Skeletal muscle satellite cell (primary cell): ENCODE data around the gene TSPAN18.

Source experiments
- H3K27me3 ChIP-seq: 2 replicates; pipeline ENCODE4 v1.7.0; 2013; ENCODE audit warnings: low read length; ENCODE audit not compliant: control insufficient read depth, insufficient read depth
- H3K36me3 ChIP-seq: 2 replicates; pipeline ENCODE4 v1.7.0; 2013; ENCODE audit warnings: mild to moderate bottlenecking, control low read depth, low read length; ENCODE audit not compliant: insufficient read depth
- H3K4me1 ChIP-seq: 2 replicates; pipeline ENCODE4 v1.7.0; 2013; ENCODE audit warnings: low read length; ENCODE audit not compliant: control insufficient read depth, insufficient read depth
- H3K4me2 ChIP-seq: 2 replicates; pipeline ENCODE4 v1.7.0; 2013; ENCODE audit warnings: mild to moderate bottlenecking, low read length
- H3K4me3 ChIP-seq: 2 replicates; pipeline ENCODE4 v1.7.0; 2013; ENCODE audit warnings: low read length
- H3K9ac ChIP-seq: 2 replicates; pipeline ENCODE4 v1.7.0; 2013; ENCODE audit warnings: mild to moderate bottlenecking, low read depth, low read length, moderate library complexity
- H3K9me3 ChIP-seq: replicated peaks from 2 replicates; pipeline ENCODE4 v1.7.0; 2013; ENCODE audit warnings: mild to moderate bottlenecking, control low read depth, low read length

TSPAN18 gene

DNA sequence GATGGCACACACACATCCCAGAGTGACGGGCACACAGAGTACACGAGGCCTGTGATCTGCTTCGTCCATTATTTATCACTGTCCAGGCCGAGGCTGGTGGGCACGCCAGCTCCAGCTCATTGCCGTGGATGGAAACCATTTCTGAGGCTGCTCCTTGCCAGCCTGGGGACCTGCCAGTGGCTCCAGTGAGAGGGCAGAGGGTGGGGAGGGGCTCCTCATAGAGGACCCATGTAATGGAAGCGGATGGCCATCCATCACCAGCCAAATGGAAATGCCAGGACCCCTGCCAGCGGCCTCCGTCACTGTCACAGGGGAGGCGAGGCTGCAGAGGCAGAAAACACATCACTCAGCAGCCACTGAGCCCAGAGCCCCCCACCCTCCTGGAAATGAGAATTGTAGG is 188.2 kb downstream of the TSPAN18 start:
- Histone ChIP-seq H3K36me3 (no peaks in the 10 kb centered on the region), H3K9me3 (no peaks in the 10 kb centered on the region), H3K4me3 (no peak overlapping the region), H3K9ac (no peak overlapping the region), H3K27me3 (peaks cover 41% of the 10 kb centered on the region), H3K4me1 (no peaks in the 10 kb centered on the region), H3K4me2 (no peak overlapping the region)

DNA sequence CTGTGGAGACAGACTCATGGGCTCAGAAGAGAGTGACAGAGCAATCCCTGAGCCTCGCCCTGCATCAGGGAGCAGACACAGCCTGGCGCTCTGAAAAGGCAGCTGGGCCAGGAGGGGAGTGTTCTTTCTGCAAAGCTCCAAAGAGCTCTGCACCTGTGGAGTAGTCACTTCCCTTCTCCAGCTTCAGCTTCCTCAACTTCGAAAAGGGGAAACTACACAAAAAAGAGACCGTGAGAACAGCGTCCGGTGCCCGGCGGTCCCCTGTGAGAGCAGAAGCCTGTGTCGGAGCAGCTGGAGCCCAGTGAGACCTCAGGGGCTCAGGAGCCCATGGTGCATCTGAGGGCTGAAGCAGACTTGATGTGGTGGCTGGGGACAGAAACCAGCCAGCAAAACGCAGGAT is 188.9 kb downstream of the TSPAN18 start:
- Histone ChIP-seq H3K4me3 (no peak overlapping the region), H3K9me3 (no peaks in the 10 kb centered on the region)

DNA sequence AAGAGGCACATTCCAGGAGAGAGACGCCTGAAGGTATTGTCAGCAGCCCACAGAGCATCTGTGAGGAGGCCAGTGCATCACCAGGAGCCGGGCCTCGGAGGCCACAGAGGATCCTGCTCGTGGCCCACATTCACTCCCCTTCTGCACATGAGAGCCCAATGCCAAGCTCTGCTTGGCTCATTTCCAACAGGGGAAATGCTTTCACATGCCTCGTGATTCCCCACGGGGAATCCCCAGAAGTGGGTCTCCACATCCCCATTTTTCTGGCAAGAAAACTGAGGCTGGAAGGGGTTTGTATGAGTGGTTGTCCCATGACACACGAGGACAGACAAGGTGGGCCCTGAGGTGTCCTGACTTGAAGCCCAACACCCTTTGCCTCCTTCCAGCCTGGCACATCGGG is 189.6 kb downstream of the TSPAN18 start:
- peaks cover 46% of the 10 kb centered on the region for H3K27me3 ChIP-seq

More for the DNA sequence above, 188.9 kb downstream of the TSPAN18 start:
- H3K4me2 ChIP-seq, result no peak overlapping the region
- no peaks in the 10 kb centered on the region for H3K36me3 ChIP-seq
- peaks cover 43% of the 10 kb centered on the region for H3K27me3 ChIP-seq
- no peaks in the 10 kb centered on the region for H3K4me1 ChIP-seq
- no peak overlapping the region for H3K9ac ChIP-seq

DNA sequence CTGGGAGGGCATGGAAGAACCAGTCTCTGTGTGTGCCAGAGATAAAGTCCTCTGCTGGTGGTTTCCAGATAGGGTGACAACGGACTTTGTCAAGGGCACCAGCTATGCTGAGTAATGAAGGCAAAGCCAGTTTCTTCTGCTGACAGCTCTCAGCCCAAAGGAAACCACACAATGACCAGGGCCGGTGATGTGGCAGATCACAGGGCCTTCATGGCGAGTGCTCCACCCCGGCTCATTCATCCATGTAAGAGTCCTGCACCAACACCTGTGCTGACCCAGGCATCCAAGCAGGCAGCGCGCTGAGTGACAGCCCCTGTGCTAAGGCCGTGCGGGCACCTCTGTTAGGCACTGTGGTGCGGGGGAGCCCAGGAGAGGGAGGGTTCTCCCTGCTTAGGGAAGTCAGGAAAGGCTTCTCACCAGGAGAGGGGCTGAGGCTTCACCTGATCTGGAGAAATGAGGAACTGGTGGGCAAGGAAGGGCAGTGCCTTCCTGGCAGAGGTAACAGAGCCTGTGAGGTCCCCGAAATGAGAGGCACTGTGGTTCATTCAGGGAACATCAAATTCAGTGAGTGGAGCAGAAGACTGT is 190.1 kb downstream of the TSPAN18 start:
- Histone ChIP-seq H3K9me3 (no peaks in the 10 kb centered on the region), H3K4me1 (no peaks in the 10 kb centered on the region), H3K9ac (no peak overlapping the region), H3K27me3 (peaks cover 51% of the 10 kb centered on the region), H3K36me3 (no peaks in the 10 kb centered on the region), H3K4me2 (no peak overlapping the region), H3K4me3 (no peak overlapping the region)

More for the DNA sequence above, 189.6 kb downstream of the TSPAN18 start:
- Histone ChIP-seq H3K4me3 (no peak overlapping the region), H3K4me2 (no peak overlapping the region), H3K36me3 (no peaks in the 10 kb centered on the region), H3K9ac (no peak overlapping the region), H3K9me3 (no peaks in the 10 kb centered on the region), H3K4me1 (no peaks in the 10 kb centered on the region)

DNA sequence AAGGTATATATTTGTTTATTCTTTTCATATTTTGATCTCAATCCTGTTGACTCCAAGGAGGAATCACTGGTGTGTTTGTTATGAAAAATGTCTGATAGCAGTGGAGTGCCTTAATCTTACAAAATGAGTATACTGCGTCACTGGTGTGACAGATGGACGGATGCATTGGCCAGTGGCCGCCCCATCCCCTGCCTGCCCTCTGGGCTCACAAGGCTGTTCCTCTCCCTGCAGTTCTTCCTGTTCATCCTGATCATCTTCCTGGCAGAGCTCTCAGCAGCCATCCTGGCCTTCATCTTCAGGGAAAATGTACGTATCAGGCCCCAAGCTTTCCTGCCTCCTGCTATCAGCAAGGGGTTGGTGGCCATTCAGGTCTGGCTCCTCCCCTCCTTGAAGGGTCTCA is 191.0 kb downstream of the TSPAN18 start:
- Histone ChIP-seq H3K9me3 (no peaks in the 10 kb centered on the region), H3K4me1 (no peaks in the 10 kb centered on the region), H3K4me3 (no peak overlapping the region), H3K27me3 (peaks cover 50% of the 10 kb centered on the region), H3K36me3 (no peaks in the 10 kb centered on the region), H3K9ac (no peak overlapping the region), H3K4me2 (no peak overlapping the region)

DNA sequence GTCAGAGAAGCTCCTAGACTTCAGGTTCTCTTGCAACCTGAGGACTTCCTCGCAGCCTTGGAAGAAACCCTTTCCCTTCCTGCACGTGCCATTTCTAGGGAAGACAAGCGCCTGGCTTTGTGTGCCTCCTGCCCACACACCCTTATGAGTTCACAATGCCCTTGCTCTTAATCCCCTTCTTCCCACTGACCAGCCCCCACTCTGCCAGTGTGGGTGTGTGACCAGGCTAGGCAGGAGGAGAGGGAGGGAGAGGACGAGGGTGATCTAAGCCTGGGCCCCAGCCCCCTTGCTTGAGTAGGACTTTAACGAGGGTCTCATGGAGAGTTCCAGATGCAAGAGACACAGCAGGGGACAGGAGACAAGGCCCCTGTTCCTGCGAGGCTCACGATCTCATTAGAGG is 193.7 kb downstream of the TSPAN18 start:
- no peaks in the 10 kb centered on the region for H3K4me1 ChIP-seq
- peaks cover 46% of the 10 kb centered on the region for H3K27me3 ChIP-seq
- H3K9me3 ChIP-seq, result no peaks in the 10 kb centered on the region
- H3K4me3 ChIP-seq, result no peak overlapping the region
- no peak overlapping the region for H3K9ac ChIP-seq
- H3K36me3 ChIP-seq, result no peaks in the 10 kb centered on the region
- no peak overlapping the region for H3K4me2 ChIP-seq

DNA sequence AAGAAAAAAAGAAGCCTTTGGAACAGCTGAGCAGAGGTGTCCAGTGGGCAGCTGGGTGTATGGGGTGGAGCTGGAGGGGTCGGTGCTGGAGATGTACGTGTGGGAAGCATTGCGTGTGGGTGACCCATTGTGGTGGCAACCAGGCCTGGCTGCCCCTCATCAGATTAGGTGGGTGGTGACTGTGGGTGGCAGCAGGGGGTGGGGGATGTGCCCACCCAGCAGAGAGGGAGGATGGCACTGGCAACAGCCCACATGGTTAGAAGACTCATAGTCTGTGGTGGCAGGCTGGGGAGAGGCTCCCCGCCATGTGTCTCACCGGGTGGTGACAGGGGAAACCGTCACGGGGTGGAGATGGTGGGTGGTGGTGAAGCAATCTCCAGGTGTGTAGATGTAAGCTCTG is 196.4 kb downstream of the TSPAN18 start:
- Histone ChIP-seq H3K9ac (no peak overlapping the region), H3K9me3 (no peaks in the 10 kb centered on the region), H3K4me2 (no peak overlapping the region), H3K4me3 (no peak overlapping the region), H3K4me1 (no peaks in the 10 kb centered on the region), H3K36me3 (no peaks in the 10 kb centered on the region), H3K27me3 (peaks cover 39% of the 10 kb centered on the region)

DNA sequence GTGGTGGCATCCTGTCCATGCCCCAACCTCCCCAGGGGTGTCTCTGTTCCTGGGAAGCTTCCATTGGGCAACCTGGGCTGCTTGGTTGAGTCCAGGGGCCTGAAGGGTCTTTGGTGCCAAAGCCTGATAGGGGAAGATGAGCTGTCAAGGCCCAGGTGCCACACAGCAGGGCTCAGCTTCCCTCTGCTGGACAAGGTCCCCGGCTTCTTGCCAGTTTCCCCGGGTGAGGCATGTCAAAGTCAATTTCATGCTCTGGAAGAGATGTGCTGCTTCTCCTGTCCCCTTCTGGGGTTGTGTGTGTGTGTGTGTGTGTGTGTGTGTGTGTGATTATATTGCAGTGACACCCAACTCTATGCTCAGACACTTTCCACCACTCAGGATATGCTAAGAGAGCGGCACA is 197.0 kb downstream of the TSPAN18 start:
- no peak overlapping the region for H3K4me3 ChIP-seq
- no peaks in the 10 kb centered on the region for H3K36me3 ChIP-seq
- H3K27me3 ChIP-seq, result peaks cover 39% of the 10 kb centered on the region
- no peak overlapping the region for H3K9ac ChIP-seq
- H3K9me3 ChIP-seq, result no peaks in the 10 kb centered on the region
- no peak overlapping the region for H3K4me2 ChIP-seq
- H3K4me1 ChIP-seq, result no peaks in the 10 kb centered on the region

- H3K36me3 ChIP-seq, result no peaks in the 10 kb centered on the region
- no peak overlapping the region for H3K4me3 ChIP-seq
- H3K4me1 ChIP-seq, result no peaks in the 10 kb centered on the region
- peaks cover 23% of the 10 kb centered on the region for H3K27me3 ChIP-seq
- H3K9ac ChIP-seq, result no peak overlapping the region
- H3K9me3 ChIP-seq, result no peaks in the 10 kb centered on the region
- H3K4me2 ChIP-seq, result no peak overlapping the region
Measured at GRCh38 chr11:44926036-44926435, 199.3 kb downstream of the TSPAN18 start.

DNA sequence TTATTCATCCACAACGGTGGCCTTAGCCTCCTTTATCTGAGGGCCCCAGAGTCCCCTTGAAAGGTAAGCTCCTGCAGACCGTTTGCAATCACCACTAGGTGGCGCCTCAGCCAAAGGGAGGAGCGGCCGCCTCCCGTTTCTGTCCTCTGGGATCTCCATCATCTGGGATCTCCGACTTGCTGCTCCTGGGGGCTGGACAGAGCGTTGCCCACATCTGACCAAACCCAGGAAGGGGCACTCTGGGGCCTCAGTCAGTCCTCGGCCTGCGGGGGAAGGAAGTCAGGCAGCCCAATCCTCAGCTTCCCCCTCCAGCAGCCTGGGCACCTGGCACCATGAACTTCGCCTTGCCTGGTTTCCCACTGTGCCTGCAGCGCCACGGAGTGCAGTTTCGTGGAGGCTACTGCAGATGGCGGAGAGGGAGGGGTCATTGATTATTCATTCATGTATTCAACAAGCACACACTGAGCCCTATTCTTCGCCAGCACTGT is 200.5 kb downstream of the TSPAN18 start:
- H3K4me1 ChIP-seq, result no peaks in the 10 kb centered on the region
- no peak overlapping the region for H3K4me3 ChIP-seq
- H3K27me3 ChIP-seq, result peaks cover 16% of the 10 kb centered on the region
- H3K36me3 ChIP-seq, result no peaks in the 10 kb centered on the region
- H3K4me2 ChIP-seq, result no peak overlapping the region
- no peak overlapping the region for H3K9ac ChIP-seq
- no peaks in the 10 kb centered on the region for H3K9me3 ChIP-seq

DNA sequence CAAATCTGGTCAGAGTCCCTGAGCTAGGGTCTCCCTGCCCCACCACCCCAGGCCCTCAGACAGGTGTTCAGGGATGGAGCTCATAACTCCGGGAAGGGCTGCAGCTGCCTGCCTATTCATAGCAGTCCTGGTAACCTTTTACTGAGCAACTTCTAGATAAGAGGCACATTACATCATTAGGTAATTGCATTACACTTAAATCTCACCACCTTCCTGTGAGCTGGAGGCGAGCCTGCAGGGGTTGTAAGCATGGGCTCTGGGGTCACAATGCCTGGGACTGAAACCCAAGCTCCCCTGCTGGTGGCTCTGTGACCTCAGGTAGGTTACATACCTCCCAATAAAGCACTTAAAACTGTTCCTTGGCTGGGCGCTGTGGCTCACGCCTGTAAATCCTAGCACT is 201.4 kb downstream of the TSPAN18 start:
- Histone ChIP-seq H3K4me3 (no peak overlapping the region), H3K36me3 (no peaks in the 10 kb centered on the region), H3K4me1 (no peaks in the 10 kb centered on the region), H3K9ac (no peak overlapping the region), H3K27me3 (peaks cover 9% of the 10 kb centered on the region), H3K4me2 (no peak overlapping the region), H3K9me3 (no peaks in the 10 kb centered on the region)

DNA sequence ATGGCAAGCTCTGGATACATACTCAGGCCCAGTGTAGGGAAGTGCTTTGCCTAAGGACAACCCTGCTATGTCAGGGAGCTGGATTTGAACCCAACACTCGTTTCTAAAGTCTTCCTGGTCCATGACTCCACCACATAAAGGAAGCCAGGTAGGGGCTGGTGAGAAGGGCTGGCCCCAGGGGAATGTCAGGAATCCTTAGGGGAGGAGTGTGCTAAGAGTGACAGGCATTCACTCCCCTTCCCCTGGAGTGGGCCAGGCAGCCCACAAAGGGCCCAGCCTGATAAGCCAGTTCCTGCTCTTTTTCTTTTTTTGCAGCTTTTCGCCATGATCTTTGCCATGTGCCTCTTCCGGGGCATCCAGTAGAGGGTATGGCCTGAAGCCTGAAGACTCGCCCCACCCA is 202.1 kb downstream of the TSPAN18 start:
- Histone ChIP-seq H3K9ac (no peak overlapping the region), H3K4me3 (no peak overlapping the region), H3K4me1 (no peaks in the 10 kb centered on the region), H3K9me3 (no peaks in the 10 kb centered on the region), H3K36me3 (no peaks in the 10 kb centered on the region), H3K4me2 (no peak overlapping the region), H3K27me3 (peaks cover 5% of the 10 kb centered on the region)
